Kidney epithelial cell (primary cell): ENCODE measurements around the gene CCDC85B. TPM values are rescaled to one million over a fixed set of nuclear protein-coding genes. Genes with fewer than 3 reads are reported as not detected.
A peak's percentile ranks its signal among the peaks of the same experiment; 100 is the strongest.

Experiments
- DNase-seq: peaks from one replicate; pipeline ENCODE4 v3.0.0-alpha.2; 2010; ENCODE audit warnings: low read depth
- H3K27me3 ChIP-seq: 2 replicates; pipeline ENCODE4 v1.6.0; 2011; ENCODE audit warnings: low read length; ENCODE audit not compliant: control insufficient read depth, insufficient read depth
- H3K36me3 ChIP-seq: 2 replicates; pipeline ENCODE4 v1.5.1; 2011; ENCODE audit warnings: low read length; ENCODE audit not compliant: control insufficient read depth, insufficient read depth
- H3K4me3 ChIP-seq: 2 replicates; pipeline ENCODE4 v1.5.1; 2011; ENCODE audit warnings: low read depth, mild to moderate bottlenecking, control low read depth, low read length
- CTCF ChIP-seq: IDR thresholded peaks from 2 replicates; pipeline ENCODE4 v1.5.1; 2011; ENCODE audit warnings: mild to moderate bottlenecking, moderate library complexity, low read length, control low read depth, inconsistent platforms; ENCODE audit not compliant: insufficient read depth, poor library complexity, severe bottlenecking
- total RNA-seq: library from RNA; depleted of rRNA; stranded (reverse); fragments of >200 nt; gene quantifications from 2 replicates; pipeline ENCODE4 v1.2.3, GENCODE V29; 2015

The CCDC85B gene
- total RNA-seq, 1 donor from 2014 or later: 48.9 TPM

GRCh38 chr11:65920372-65920802 lies 29.9 kb downstream of the CCDC85B start:
- DNase-seq: no peak
- TF ChIP-seq CTCF: no peak
- Histone ChIP-seq H3K36me3 (no peaks in the 10 kb centered on the region), H3K4me3 (peak overlapping the region; percentile 88), H3K27me3 (no peaks in the 10 kb centered on the region)

GRCh38 chr11:65921033-65921555 lies 30.6 kb downstream of the CCDC85B start:
- Histone ChIP-seq H3K27me3 (no peaks in the 10 kb centered on the region), H3K4me3 (no peak overlapping the region), H3K36me3 (no peaks in the 10 kb centered on the region)
- no peak for TF ChIP-seq CTCF
- DNase-seq: no peak

GRCh38 chr11:65921876-65922275 lies 31.4 kb downstream of the CCDC85B start:
- Histone ChIP-seq H3K36me3 (no peaks in the 10 kb centered on the region), H3K27me3 (no peaks in the 10 kb centered on the region), H3K4me3 (no peak overlapping the region)
- TF ChIP-seq CTCF: no peak
- DNase-seq: no peak

GRCh38 chr11:65922565-65922964 lies 32.1 kb downstream of the CCDC85B start:
- no peak overlapping the region for H3K4me3 ChIP-seq
- no peak for TF ChIP-seq CTCF
- DNase-seq: no peak
- H3K27me3 ChIP-seq: no peaks in the 10 kb centered on the region
- no peaks in the 10 kb centered on the region for H3K36me3 ChIP-seq

GRCh38 chr11:65925397-65925796 lies 34.9 kb downstream of the CCDC85B start:
- no peaks in the 10 kb centered on the region for H3K27me3 ChIP-seq
- no peak for DNase-seq
- no peak for TF ChIP-seq CTCF
- no peak overlapping the region for H3K4me3 ChIP-seq
- H3K36me3 ChIP-seq: no peaks in the 10 kb centered on the region

- no peaks in the 10 kb centered on the region for H3K27me3 ChIP-seq
- DNase-seq: no peak
- no peak overlapping the region for H3K4me3 ChIP-seq
- TF ChIP-seq CTCF: no peak
- H3K36me3 ChIP-seq: no peaks in the 10 kb centered on the region
These were observed 37.5 kb downstream of the CCDC85B start for GRCh38 chr11:65927904-65928397.
